ENCODE results near the gene INSYN2B. TPM values are rescaled to one million over a fixed set of nuclear protein-coding genes. Genes with fewer than 3 reads are reported as not detected.

Gene INSYN2B
- total RNA-seq, 4 donors from 2014 or later: not detected

GRCh38 chr5:169832845-169833244 is 147.4 kb downstream of the INSYN2B start:
- TF ChIP-seq CTCF (IDR thresholded peaks at IDR 0.05) (no peak), POLR2A (IDR thresholded peaks at IDR 0.05) (no peak)

GRCh38 chr5:169832304-169832703 is 148.0 kb downstream of the INSYN2B start:
- Histone ChIP-seq H3K4me1 (no peaks in the 10 kb centered on the region), H3K27ac (no peak overlapping the region), H3K4me3 (replicated peaks in 1 of 3) (no peak overlapping the region), H3K27me3 (no peaks in the 10 kb centered on the region), H3K9me3 (no peaks in the 10 kb centered on the region), H3K36me3 (no peaks in the 10 kb centered on the region)
- intact Hi-C loops (cut with DNase I): no loop called here
- 90 to 95% methylated on average over 3 of the region's 3 CpGs for WGBS, 2 donors
- TF ChIP-seq POLR2A (IDR thresholded peaks at IDR 0.05) (no peak), CTCF (IDR thresholded peaks at IDR 0.05) (no peak)
- DNase-seq: no peak

More at GRCh38 chr5:169832845-169833244, 147.4 kb downstream of the INSYN2B start:
- Histone ChIP-seq H3K36me3 (no peaks in the 10 kb centered on the region), H3K27ac (no peak overlapping the region), H3K4me3 (replicated peaks in 1 of 3) (no peak overlapping the region), H3K9me3 (no peaks in the 10 kb centered on the region), H3K4me1 (no peaks in the 10 kb centered on the region), H3K27me3 (no peaks in the 10 kb centered on the region)
- intact Hi-C loops (cut with DNase I): no loop called here
- DNase-seq: no peak

GRCh38 chr5:169831331-169831730 is 149.0 kb downstream of the INSYN2B start:
- H3K9me3 ChIP-seq: no peaks in the 10 kb centered on the region
- intact Hi-C loops (cut with DNase I): no loop called here
- TF ChIP-seq POLR2A (IDR thresholded peaks at IDR 0.05) (no peak), CTCF (IDR thresholded peaks at IDR 0.05) (no peak)
- H3K27ac ChIP-seq: no peak overlapping the region
- H3K4me1 ChIP-seq: no peaks in the 10 kb centered on the region
- H3K4me3 ChIP-seq (replicated peaks in 1 of 3): no peak overlapping the region
- no peaks in the 10 kb centered on the region for H3K27me3 ChIP-seq
- 93 to 98% methylated on average over 1 of the region's 1 CpG for WGBS, 2 donors
- no peaks in the 10 kb centered on the region for H3K36me3 ChIP-seq
- no peak for DNase-seq

- Histone ChIP-seq H3K9me3 (no peaks in the 10 kb centered on the region), H3K36me3 (no peaks in the 10 kb centered on the region), H3K4me1 (no peaks in the 10 kb centered on the region), H3K27ac (no peak overlapping the region), H3K4me3 (replicated peaks in 1 of 3) (no peak overlapping the region), H3K27me3 (no peaks in the 10 kb centered on the region)
- intact Hi-C loops (cut with DNase I): no loop called here
- 74 to 90% methylated on average over 4 of the region's 4 CpGs for WGBS, 2 donors
- TF ChIP-seq CTCF (IDR thresholded peaks at IDR 0.05) (no peak), POLR2A (IDR thresholded peaks at IDR 0.05) (no peak)
- no peak for DNase-seq
Measured at GRCh38 chr5:169828385-169828784, 151.9 kb downstream of the INSYN2B start.

- Histone ChIP-seq H3K27me3 (no peaks in the 10 kb centered on the region), H3K27ac (no peak overlapping the region), H3K4me3 (replicated peaks in 1 of 3) (no peak overlapping the region), H3K4me1 (no peaks in the 10 kb centered on the region), H3K9me3 (no peaks in the 10 kb centered on the region), H3K36me3 (no peaks in the 10 kb centered on the region)
- TF ChIP-seq POLR2A (IDR thresholded peaks at IDR 0.05): no peak
- TF ChIP-seq CTCF (IDR thresholded peaks at IDR 0.05): no peak
- no peak for DNase-seq
- WGBS, 2 donors: 75 to 83% methylated on average over 3 of the region's 3 CpGs
- intact Hi-C loops (cut with DNase I): no loop called here
Measured at GRCh38 chr5:169827769-169828168, 152.5 kb downstream of the INSYN2B start.

Measured in thyroid gland (tissue), 4 donors.